GM23338 (cell line): ENCODE data around the gene NF1. TPM values are rescaled to one million over a fixed set of nuclear protein-coding genes. Genes with fewer than 3 reads are reported as not detected.

ENCODE experiments used
- ATAC-seq: fragments of 200-7000 bp; cut with Tn5 transposase; 3 replicates; pipeline ENCODE4 v1.9.1; 2020
- DNase-seq: peaks from one replicate; pipeline ENCODE4 v3.0.0-alpha.2; 2015; ENCODE audit warnings: low spot score
- H2AFZ ChIP-seq: fragments of 200-600 bp; sonication (generic); 2 replicates; pipeline ENCODE4 v1.8.0; 2016; ENCODE audit warnings: antibody characterized with exemption, mild to moderate bottlenecking, moderate library complexity
- H3F3A ChIP-seq: fragments of 200-600 bp; sonication (generic); replicated peaks from 2 replicates; pipeline ENCODE4 v1.8.0; 2017; ENCODE audit warnings: antibody characterized with exemption, mixed run types, low read depth
- H3K27ac ChIP-seq: fragments of 200-600 bp; sonication (generic); 2 replicates; pipeline ENCODE4 v1.6.1; 2016; ENCODE audit warnings: low read depth
- H3K27me3 ChIP-seq: fragments of 200-600 bp; sonication (generic); 2 replicates; pipeline ENCODE4 v1.8.0; 2016; ENCODE audit warnings: mild to moderate bottlenecking, mixed run types, moderate library complexity; ENCODE audit not compliant: insufficient read depth
- H3K36me3 ChIP-seq: fragments of 200-600 bp; sonication (generic); 2 replicates; pipeline ENCODE4 v1.8.0; 2016; ENCODE audit warnings: mild to moderate bottlenecking; ENCODE audit not compliant: insufficient read depth
- H3K4me1 ChIP-seq: fragments of 200-600 bp; sonication (generic); 2 replicates; pipeline ENCODE4 v1.8.0; 2016; ENCODE audit warnings: mild to moderate bottlenecking, moderate library complexity; ENCODE audit not compliant: insufficient read depth
- H3K4me2 ChIP-seq: fragments of 200-600 bp; sonication (generic); 2 replicates; pipeline ENCODE4 v1.7.1; 2017; ENCODE audit warnings: mixed run types
- H3K4me3 ChIP-seq: fragments of 200-600 bp; sonication (generic); 2 replicates; pipeline ENCODE4 v1.6.1; 2016; ENCODE audit warnings: mixed run types
- H3K79me2 ChIP-seq: fragments of 200-600 bp; sonication (generic); replicated peaks from 2 replicates; pipeline ENCODE4 v1.8.0; 2017; ENCODE audit warnings: mild to moderate bottlenecking; ENCODE audit not compliant: insufficient read depth
- H3K9me2 ChIP-seq: fragments of 200-600 bp; sonication (generic); 2 replicates; pipeline ENCODE4 v1.8.0; 2017; ENCODE audit not compliant: insufficient read depth
- H4K20me1 ChIP-seq: fragments of 200-600 bp; sonication (generic); replicated peaks from 2 replicates; pipeline ENCODE4 v1.8.0; 2017; ENCODE audit warnings: mild to moderate bottlenecking; ENCODE audit not compliant: insufficient read depth
- H3K27ac Mint-ChIP-seq: 2 replicates; pipeline ENCODE4 v1.8.0; 2020; ENCODE audit warnings: inconsistent platforms, mild to moderate bottlenecking, moderate library complexity, mixed read lengths
- H3K27me3 Mint-ChIP-seq: 3 replicates; pipeline ENCODE4 v1.8.0; 2022; ENCODE audit warnings: low read depth, mild to moderate bottlenecking, moderate library complexity, mixed read lengths, inconsistent platforms; ENCODE audit not compliant: insufficient read depth, poor library complexity
- H3K36me3 Mint-ChIP-seq: 3 replicates; pipeline ENCODE4 v1.8.0; 2021; ENCODE audit warnings: low read depth, mild to moderate bottlenecking, inconsistent platforms, moderate library complexity, mixed read lengths
- H3K4me1 Mint-ChIP-seq: 3 replicates; pipeline ENCODE4 v1.8.0; 2020; ENCODE audit warnings: mild to moderate bottlenecking, inconsistent platforms, mixed read lengths
- H3K4me3 Mint-ChIP-seq: 3 replicates; pipeline ENCODE4 v1.8.0; 2021; ENCODE audit warnings: moderate library complexity, mild to moderate bottlenecking, inconsistent platforms, mixed read lengths
- H3K9me3 Mint-ChIP-seq: 3 replicates; pipeline ENCODE4 v1.8.0; 2020; ENCODE audit warnings: moderate library complexity, mild to moderate bottlenecking, inconsistent platforms, mixed read lengths
- CREB1 ChIP-seq: fragments of 250-450 bp; sonication (Bioruptor Pico); IDR thresholded peaks from 2 replicates; pipeline ENCODE4 v1.5.0; 2020; ENCODE audit warnings: low read depth, mild to moderate bottlenecking, moderate library complexity
- EZH2 ChIP-seq: fragments of 200-600 bp; sonication (generic); IDR thresholded peaks from one replicate; pipeline ENCODE4 v1.8.0; 2017; ENCODE audit warnings: antibody characterized with exemption, mild to moderate bottlenecking, low read depth; ENCODE audit not compliant: unreplicated experiment
- NANOG ChIP-seq: IDR thresholded peaks from 2 replicates; pipeline ENCODE4 v1.6.1; 2016; ENCODE audit warnings: antibody characterized with exemption, borderline replicate concordance
- STAT1 ChIP-seq: IDR thresholded peaks from one replicate; pipeline ENCODE4 v1.6.1; 2016; ENCODE audit warnings: antibody characterized with exemption; ENCODE audit not compliant: unreplicated experiment
- ZNF114 ChIP-seq: fragments of 250-450 bp; sonication (Bioruptor Pico); IDR thresholded peaks from 2 replicates; pipeline ENCODE4 v1.5.0; 2020; ENCODE audit warnings: mild to moderate bottlenecking, moderate library complexity
- ZNF331 ChIP-seq: fragments of 250-450 bp; sonication (Bioruptor Pico); IDR thresholded peaks from 2 replicates; pipeline ENCODE4 v1.5.0; 2020; ENCODE audit warnings: low read depth, mild to moderate bottlenecking, moderate library complexity
- polyA plus RNA-seq: library from polyadenylated mRNA; unstranded; fragments of >200 nt; fragmentation: Nextera tagmentation; extraction: Ambion mirVana; gene quantifications from 2 replicates; pipeline ENCODE4 v1.2.1, GENCODE V29; 2016
- total RNA-seq: library from RNA; depleted of rRNA; stranded (reverse); fragments of >200 nt; shearing (Covaris generic); gene quantifications from 2 replicates; pipeline ENCODE4 v1.2.3, GENCODE V29; 2014
- TF ChIP-seq, protein P1 (sequence below): IDR thresholded peaks from 2 replicates; pipeline ENCODE4 v1.6.1; 2016; ENCODE audit warnings: antibody characterized with exemption
- TF ChIP-seq, protein P2 (sequence below), 2 experiments: fragments of 200-600 bp in 1 of 2; sonication (generic) in 1 of 2; conservative IDR thresholded peaks; 2 replicates each; pipeline versions ENCODE4 v1.5.1 to v1.6.1; 2016 to 2017; ENCODE audit warnings: antibody characterized with exemption in 2 of 2, low read depth in 2 of 2, mild to moderate bottlenecking in 2 of 2, moderate library complexity in 1 of 2
- TF ChIP-seq, protein P3 (sequence below): IDR thresholded peaks from one replicate; pipeline ENCODE4 v1.6.1; 2018; ENCODE audit warnings: antibody characterized with exemption; ENCODE audit not compliant: unreplicated experiment

Gene NF1
- total and polyA plus RNA-seq, 2 experiments from 2014 or later = 16.3 to 49.7 TPM

GRCh38 chr17:31374094-31374447, 279.3 kb downstream of the NF1 start (continued):
- TF ChIP-seq, protein P1, sequence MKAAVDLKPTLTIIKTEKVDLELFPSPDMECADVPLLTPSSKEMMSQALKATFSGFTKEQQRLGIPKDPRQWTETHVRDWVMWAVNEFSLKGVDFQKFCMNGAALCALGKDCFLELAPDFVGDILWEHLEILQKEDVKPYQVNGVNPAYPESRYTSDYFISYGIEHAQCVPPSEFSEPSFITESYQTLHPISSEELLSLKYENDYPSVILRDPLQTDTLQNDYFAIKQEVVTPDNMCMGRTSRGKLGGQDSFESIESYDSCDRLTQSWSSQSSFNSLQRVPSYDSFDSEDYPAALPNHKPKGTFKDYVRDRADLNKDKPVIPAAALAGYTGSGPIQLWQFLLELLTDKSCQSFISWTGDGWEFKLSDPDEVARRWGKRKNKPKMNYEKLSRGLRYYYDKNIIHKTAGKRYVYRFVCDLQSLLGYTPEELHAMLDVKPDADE = no peak
- TF ChIP-seq NANOG (no peak), ZNF114 (CRISPR knock-in tag) (no peak), CREB1 (CRISPR knock-in tag) (no peak)
- TF ChIP-seq, protein P2, sequence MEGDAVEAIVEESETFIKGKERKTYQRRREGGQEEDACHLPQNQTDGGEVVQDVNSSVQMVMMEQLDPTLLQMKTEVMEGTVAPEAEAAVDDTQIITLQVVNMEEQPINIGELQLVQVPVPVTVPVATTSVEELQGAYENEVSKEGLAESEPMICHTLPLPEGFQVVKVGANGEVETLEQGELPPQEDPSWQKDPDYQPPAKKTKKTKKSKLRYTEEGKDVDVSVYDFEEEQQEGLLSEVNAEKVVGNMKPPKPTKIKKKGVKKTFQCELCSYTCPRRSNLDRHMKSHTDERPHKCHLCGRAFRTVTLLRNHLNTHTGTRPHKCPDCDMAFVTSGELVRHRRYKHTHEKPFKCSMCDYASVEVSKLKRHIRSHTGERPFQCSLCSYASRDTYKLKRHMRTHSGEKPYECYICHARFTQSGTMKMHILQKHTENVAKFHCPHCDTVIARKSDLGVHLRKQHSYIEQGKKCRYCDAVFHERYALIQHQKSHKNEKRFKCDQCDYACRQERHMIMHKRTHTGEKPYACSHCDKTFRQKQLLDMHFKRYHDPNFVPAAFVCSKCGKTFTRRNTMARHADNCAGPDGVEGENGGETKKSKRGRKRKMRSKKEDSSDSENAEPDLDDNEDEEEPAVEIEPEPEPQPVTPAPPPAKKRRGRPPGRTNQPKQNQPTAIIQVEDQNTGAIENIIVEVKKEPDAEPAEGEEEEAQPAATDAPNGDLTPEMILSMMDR (conservative IDR thresholded peaks at IDR 0.05; ENCODE audit: low read depth in 2 of 2) = no peak
- TF ChIP-seq, protein P3, sequence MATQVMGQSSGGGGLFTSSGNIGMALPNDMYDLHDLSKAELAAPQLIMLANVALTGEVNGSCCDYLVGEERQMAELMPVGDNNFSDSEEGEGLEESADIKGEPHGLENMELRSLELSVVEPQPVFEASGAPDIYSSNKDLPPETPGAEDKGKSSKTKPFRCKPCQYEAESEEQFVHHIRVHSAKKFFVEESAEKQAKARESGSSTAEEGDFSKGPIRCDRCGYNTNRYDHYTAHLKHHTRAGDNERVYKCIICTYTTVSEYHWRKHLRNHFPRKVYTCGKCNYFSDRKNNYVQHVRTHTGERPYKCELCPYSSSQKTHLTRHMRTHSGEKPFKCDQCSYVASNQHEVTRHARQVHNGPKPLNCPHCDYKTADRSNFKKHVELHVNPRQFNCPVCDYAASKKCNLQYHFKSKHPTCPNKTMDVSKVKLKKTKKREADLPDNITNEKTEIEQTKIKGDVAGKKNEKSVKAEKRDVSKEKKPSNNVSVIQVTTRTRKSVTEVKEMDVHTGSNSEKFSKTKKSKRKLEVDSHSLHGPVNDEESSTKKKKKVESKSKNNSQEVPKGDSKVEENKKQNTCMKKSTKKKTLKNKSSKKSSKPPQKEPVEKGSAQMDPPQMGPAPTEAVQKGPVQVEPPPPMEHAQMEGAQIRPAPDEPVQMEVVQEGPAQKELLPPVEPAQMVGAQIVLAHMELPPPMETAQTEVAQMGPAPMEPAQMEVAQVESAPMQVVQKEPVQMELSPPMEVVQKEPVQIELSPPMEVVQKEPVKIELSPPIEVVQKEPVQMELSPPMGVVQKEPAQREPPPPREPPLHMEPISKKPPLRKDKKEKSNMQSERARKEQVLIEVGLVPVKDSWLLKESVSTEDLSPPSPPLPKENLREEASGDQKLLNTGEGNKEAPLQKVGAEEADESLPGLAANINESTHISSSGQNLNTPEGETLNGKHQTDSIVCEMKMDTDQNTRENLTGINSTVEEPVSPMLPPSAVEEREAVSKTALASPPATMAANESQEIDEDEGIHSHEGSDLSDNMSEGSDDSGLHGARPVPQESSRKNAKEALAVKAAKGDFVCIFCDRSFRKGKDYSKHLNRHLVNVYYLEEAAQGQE = no peak

- Histone ChIP-seq H3K79me2 (no peaks in the 10 kb centered on the region), H3K4me3 (no peak overlapping the region), H2AFZ (no peak overlapping the region), H3K9me2 (no peaks in the 10 kb centered on the region), H3F3A (no peaks in the 10 kb centered on the region), H3K4me1 (peaks cover 35% of the 10 kb centered on the region), H3K4me2 (no peak overlapping the region), H3K36me3 (no peaks in the 10 kb centered on the region), H3K27ac (no peak overlapping the region), H3K27me3 (no peaks in the 10 kb centered on the region), H4K20me1 (no peaks in the 10 kb centered on the region)
- Mint-ChIP-seq H3K27ac (no peak overlapping the region), H3K4me1 (peaks cover 33% of the 10 kb centered on the region), H3K36me3 (no peaks in the 10 kb centered on the region), H3K27me3 (no peaks in the 10 kb centered on the region), H3K4me3 (no peak overlapping the region), H3K9me3 (no peaks in the 10 kb centered on the region)
- ATAC-seq = no peak
- no peak for DNase-seq
- TF ChIP-seq, protein P3 = no peak
- TF ChIP-seq EZH2 (no peak), STAT1 (no peak), CREB1 (CRISPR knock-in tag) (no peak), ZNF331 (no peak)
- TF ChIP-seq, protein P2 (conservative IDR thresholded peaks at IDR 0.05; ENCODE audit: low read depth in 2 of 2) = no peak
Measured at GRCh38 chr17:31374503-31374902, 279.7 kb downstream of the NF1 start.
